ENCODE measurements around the gene PPP1R12A. TPM values are rescaled to one million over a fixed set of nuclear protein-coding genes. Genes with fewer than 3 reads are reported as not detected.
A peak's percentile ranks its signal among the peaks of the same experiment; 100 is the strongest.

Gene PPP1R12A
- total and polyA plus RNA-seq, 4 donors: 13.2 to 250 (median 38.2) TPM

- TF ChIP-seq CTCF (IDR thresholded peaks at IDR 0.05; ENCODE audit: control extremely low read depth, extremely low read depth): no peak
- no peak overlapping the region for H3K9ac ChIP-seq (ENCODE audit: insufficient read depth in 1 of 2, low read length in 2 of 2)
- no peak overlapping the region for H3K27ac ChIP-seq (ENCODE audit: low read depth in 1 of 2, low read length in 1 of 2)
- no peaks in the 10 kb centered on the region for H3K27me3 ChIP-seq (ENCODE audit: control insufficient read depth in 3 of 3, insufficient read depth in 3 of 3, low read length in 2 of 3)
- no peaks in the 10 kb centered on the region for H3K36me3 ChIP-seq (ENCODE audit: control insufficient read depth in 4 of 4, insufficient read depth in 4 of 4, low read length in 4 of 4)
- H3K9me3 ChIP-seq (ENCODE audit: control insufficient read depth in 4 of 4, insufficient read depth in 3 of 4, low read length in 3 of 4): no peaks in the 10 kb centered on the region
- H3K4me3 ChIP-seq: no peak overlapping the region
- WGBS, 2 donors: 52 to 61% methylated on average over 3 of the region's 3 CpGs
- ATAC-seq (ENCODE audit: insufficient read depth, low FRiP score) (no peak), DNase-seq (no peak)
- peaks cover 0 to 7% (median 2%) of the 10 kb centered on the region in 5 donors for H3K4me1 ChIP-seq (ENCODE audit: control insufficient read depth in 5 of 5, insufficient read depth in 5 of 5, low read length in 5 of 5)
Observed at GRCh38 chr12:79926951-79927350, 7.9 kb downstream of the PPP1R12A start.

GRCh38 chr12:79925492-79925891 lies 9.4 kb downstream of the PPP1R12A start:
- TF ChIP-seq CTCF (IDR thresholded peaks at IDR 0.05; ENCODE audit: control extremely low read depth, extremely low read depth): no peak
- no peaks in the 10 kb centered on the region for H3K36me3 ChIP-seq (ENCODE audit: control insufficient read depth in 4 of 4, insufficient read depth in 4 of 4, low read length in 4 of 4)
- peaks cover 0 to 4% (median 2%) of the 10 kb centered on the region in 5 donors for H3K4me1 ChIP-seq (ENCODE audit: control insufficient read depth in 5 of 5, insufficient read depth in 5 of 5, low read length in 5 of 5)
- no peak overlapping the region for H3K27ac ChIP-seq (ENCODE audit: low read depth in 1 of 2, low read length in 1 of 2)
- no peak overlapping the region for H3K9ac ChIP-seq (ENCODE audit: insufficient read depth in 1 of 2, low read length in 2 of 2)
- H3K9me3 ChIP-seq (ENCODE audit: control insufficient read depth in 4 of 4, insufficient read depth in 3 of 4, low read length in 3 of 4): no peaks in the 10 kb centered on the region
- no peaks in the 10 kb centered on the region for H3K27me3 ChIP-seq (ENCODE audit: control insufficient read depth in 3 of 3, insufficient read depth in 3 of 3, low read length in 2 of 3)
- DNase-seq (peak in 2 of 3 donors; percentile 27 to 34), ATAC-seq (ENCODE audit: insufficient read depth, low FRiP score) (no peak)
- 50 to 83% methylated on average over 1 of the region's 1 CpG for WGBS, 2 donors
- no peak overlapping the region for H3K4me3 ChIP-seq

DNA sequence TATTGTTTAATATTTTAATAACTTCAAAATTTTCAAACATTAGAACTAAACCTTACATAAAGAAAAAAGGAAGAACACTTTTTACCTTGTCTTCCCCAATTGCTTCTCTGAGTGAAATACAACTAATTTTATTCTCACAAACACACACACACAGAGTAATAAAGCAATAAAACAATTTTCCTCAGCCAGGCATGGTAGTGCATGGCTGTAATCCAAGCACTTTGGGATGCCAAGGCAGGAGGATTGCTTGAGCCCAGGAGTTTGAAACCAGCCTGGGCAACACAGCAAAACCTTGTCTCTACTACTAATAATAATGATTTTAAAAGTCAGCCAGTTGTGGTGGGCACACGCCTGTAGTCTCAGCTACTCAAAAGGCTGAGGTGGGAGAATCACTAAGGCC lies 13.1 kb downstream of the PPP1R12A start:
- Histone ChIP-seq H3K27me3 (ENCODE audit: control insufficient read depth in 3 of 3, insufficient read depth in 3 of 3, low read length in 2 of 3) (no peaks in the 10 kb centered on the region), H3K9ac (ENCODE audit: insufficient read depth in 1 of 2, low read length in 2 of 2) (no peak overlapping the region), H3K36me3 (ENCODE audit: control insufficient read depth in 4 of 4, insufficient read depth in 4 of 4, low read length in 4 of 4) (no peaks in the 10 kb centered on the region), H3K4me1 (ENCODE audit: control insufficient read depth in 5 of 5, insufficient read depth in 5 of 5, low read length in 5 of 5) (peaks cover 0 to 12% (median 0%) of the 10 kb centered on the region in 5 donors), H3K4me3 (no peak overlapping the region), H3K9me3 (ENCODE audit: control insufficient read depth in 4 of 4, insufficient read depth in 3 of 4, low read length in 3 of 4) (no peaks in the 10 kb centered on the region), H3K27ac (ENCODE audit: low read depth in 1 of 2, low read length in 1 of 2) (no peak overlapping the region)
- DNase-seq (no peak), ATAC-seq (ENCODE audit: insufficient read depth, low FRiP score) (no peak)
- no peak for TF ChIP-seq CTCF (IDR thresholded peaks at IDR 0.05; ENCODE audit: control extremely low read depth, extremely low read depth)
- WGBS, 2 donors: 89 to 94% methylated on average over 1 of the region's 1 CpG
